GDM1 (cell line): ENCODE data around the gene SCAMP2.

Experiments used
- DNase-seq: peaks from one replicate; lab custom pipeline; 2025; lab: John Stamatoyannopoulos, UW

Gene SCAMP2

GRCh38 chr15:74816624-74817369, 56.4 kb downstream of the SCAMP2 start:
- no peak for DNase-seq

- no peak for DNase-seq
Measured at GRCh38 chr15:74815961-74816360, 57.2 kb downstream of the SCAMP2 start.

GRCh38 chr15:74815121-74815934, 57.8 kb downstream of the SCAMP2 start:
- no peak for DNase-seq

- DNase-seq: no peak
Measured at GRCh38 chr15:74812533-74812932, 60.6 kb downstream of the SCAMP2 start, which contains the start of gene LMAN1L. LMAN1L (plus strand) TSS chr15:74812835; CDS start chr15:74812855, 20 bp downstream.

- no peak for DNase-seq
Measured at GRCh38 chr15:74809956-74810355, 63.2 kb downstream of the SCAMP2 start.

GRCh38 chr15:74809242-74809641, 63.9 kb downstream of the SCAMP2 start:
- no peak for DNase-seq

- no peak for DNase-seq
Measured at GRCh38 chr15:74808840-74809229, 64.3 kb downstream of the SCAMP2 start.

- DNase-seq: no peak
Measured at GRCh38 chr15:74808078-74808839, 64.9 kb downstream of the SCAMP2 start.

GRCh38 chr15:74807282-74807681, 65.9 kb downstream of the SCAMP2 start:
- DNase-seq: no peak

- no peak for DNase-seq
Measured at GRCh38 chr15:74804935-74805334, 68.2 kb downstream of the SCAMP2 start.

- no peak for DNase-seq
Measured at GRCh38 chr15:74802862-74803447, 70.2 kb downstream of the SCAMP2 start.

GRCh38 chr15:74802290-74802689, 70.9 kb downstream of the SCAMP2 start:
- no peak for DNase-seq

GRCh38 chr15:74801311-74801997, 71.7 kb downstream of the SCAMP2 start:
- no peak for DNase-seq

- no peak for DNase-seq
Measured at GRCh38 chr15:74800559-74801094, 72.5 kb downstream of the SCAMP2 start.

GRCh38 chr15:74799856-74800558, 73.2 kb downstream of the SCAMP2 start:
- peak; percentile 64 for DNase-seq

- no peak for DNase-seq
Measured at GRCh38 chr15:74799255-74799855, 73.8 kb downstream of the SCAMP2 start.

- no peak for DNase-seq
Measured at GRCh38 chr15:74798388-74799254, 74.5 kb downstream of the SCAMP2 start.

GRCh38 chr15:74795966-74796625, 77.1 kb downstream of the SCAMP2 start:
- no peak for DNase-seq

- no peak for DNase-seq
Measured at GRCh38 chr15:74794970-74795349, 78.2 kb downstream of the SCAMP2 start.
